Stimulated activated CD8-positive, alpha-beta memory T cell treated with anti-CD3 and anti-CD28 coated beads, Interleukin-4, amount 100 ng/mL, for 48 hours (primary cell): ENCODE data around the gene ZNF277.

ENCODE experiments used
- DNase-seq: peaks from one replicate; pipeline ENCODE4 v3.0.0-alpha.2; 2020

ZNF277 gene

DNA sequence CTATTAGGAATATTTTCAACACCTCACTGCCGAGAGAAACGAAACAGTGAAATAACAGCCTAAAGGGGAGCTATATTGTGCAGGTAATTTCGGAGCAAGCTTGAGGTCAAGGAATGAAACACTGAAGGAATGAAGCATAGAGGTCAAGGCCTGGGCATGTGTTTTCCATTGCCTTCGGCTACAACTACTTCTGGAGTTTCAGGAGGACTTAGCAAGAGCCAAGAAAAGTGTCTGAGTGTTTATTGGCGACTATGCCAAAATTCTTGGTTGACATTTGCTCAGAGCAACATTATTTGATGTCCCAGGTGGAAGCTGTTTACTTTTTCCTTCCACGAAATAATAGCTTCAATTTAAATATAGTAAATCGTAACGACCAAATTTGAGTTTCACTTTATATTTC lies 154.2 kb downstream of the ZNF277 start:
- no peak for DNase-seq

DNA sequence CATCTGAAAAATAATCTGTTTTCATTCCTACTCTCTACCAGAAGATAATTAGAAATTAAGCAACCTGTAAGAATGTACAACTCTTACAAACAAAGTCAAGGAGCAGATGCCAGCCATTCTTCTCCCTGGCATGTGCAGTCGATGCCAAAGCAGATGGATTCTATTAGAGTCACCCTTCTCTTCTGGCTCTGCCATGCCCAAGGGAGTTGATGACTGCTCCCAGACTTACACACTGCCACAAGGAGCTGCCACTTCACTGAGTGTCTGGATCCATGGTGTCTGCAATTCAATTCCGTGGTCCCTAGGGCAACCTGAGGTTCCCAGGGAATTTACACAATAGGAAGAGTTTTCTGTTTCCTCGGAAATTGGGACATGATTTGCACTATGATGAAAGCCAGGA lies 154.7 kb downstream of the ZNF277 start:
- no peak for DNase-seq

DNA sequence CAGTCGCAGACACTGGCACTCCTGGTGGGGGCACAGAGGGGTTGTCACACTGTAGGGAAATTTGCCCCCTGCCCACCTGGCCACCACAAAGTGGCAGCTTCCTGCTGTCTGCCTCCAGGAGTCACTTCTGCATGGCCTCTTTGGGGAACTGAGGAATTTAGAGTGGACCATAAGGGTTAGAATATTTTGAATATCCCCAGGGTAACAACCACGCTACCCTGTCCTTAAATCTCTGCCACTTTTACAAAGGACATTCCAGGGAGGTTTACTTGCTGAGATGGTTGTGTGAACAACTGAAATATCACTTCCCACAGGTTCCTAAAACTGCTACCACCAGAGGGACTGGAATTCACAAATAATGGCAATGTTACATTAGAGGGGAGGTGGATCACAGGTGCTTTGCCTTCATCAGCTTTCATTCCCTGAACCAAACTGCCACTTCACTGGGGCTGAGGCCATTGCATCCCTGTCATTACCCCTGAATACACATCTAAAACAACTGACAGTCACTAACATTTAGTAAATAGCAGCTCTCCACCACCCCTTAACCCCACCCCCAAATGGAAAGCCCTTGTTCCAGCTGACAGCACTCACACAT lies 155.7 kb downstream of the ZNF277 start:
- no peak for DNase-seq

DNA sequence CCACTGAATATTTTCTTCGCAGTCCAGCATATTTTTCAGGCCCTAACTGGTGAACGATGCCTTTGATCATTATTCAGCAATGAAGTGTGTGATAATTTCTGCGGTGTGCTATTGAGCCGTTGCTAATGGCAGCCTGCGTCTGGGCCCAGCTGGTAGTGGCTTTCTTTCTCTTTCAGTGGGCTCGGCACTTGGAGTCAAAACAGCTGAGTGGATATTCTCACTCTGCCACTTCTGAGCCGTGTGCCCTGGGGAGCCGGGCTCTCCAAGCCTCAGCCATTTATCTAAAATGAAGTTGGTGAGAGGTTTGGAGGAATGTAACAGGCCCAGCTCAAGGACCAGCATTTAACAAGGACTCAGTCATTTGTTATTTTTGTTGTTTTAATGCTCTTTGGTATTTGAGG lies 156.2 kb downstream of the ZNF277 start:
- DNase-seq, result no peak

DNA sequence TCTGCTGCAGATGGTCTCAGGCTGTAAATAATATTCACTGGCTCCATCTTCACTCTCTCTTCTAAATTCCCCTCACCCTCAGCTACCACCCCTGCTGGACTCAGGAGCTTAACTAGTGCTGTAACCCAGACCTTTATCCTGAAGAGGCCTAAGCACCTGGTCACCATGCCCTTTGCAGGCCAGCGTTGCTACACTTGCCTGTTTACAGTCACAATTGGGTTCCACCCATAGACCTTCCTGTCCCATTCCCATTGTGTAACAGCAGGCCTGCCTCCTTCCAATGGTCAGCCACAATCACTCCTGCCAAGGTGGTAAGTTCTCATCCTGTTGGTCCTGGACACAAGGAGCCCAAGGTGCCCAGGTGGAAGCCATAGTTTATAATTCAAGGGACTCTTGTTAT lies 157.9 kb downstream of the ZNF277 start:
- no peak for DNase-seq

DNA sequence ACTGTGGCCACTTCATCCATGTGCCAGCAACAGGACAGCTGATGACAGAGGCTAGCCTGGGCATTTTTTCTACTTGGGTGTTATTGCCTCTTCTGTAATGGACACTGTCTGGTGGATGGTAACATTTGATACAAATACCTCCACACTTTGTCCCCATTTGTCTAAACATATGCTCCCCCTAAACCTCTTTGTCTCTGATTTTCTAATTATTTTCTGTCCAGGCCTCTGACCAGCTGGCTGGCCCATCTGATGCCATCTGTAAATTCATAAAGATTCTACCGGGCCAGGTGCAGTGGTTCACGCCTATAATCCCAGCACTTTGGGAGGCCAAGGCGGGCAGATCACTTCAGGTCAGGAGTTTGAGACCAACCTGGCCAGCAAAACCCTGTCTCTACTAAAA lies 159.1 kb downstream of the ZNF277 start:
- DNase-seq, result no peak

DNA sequence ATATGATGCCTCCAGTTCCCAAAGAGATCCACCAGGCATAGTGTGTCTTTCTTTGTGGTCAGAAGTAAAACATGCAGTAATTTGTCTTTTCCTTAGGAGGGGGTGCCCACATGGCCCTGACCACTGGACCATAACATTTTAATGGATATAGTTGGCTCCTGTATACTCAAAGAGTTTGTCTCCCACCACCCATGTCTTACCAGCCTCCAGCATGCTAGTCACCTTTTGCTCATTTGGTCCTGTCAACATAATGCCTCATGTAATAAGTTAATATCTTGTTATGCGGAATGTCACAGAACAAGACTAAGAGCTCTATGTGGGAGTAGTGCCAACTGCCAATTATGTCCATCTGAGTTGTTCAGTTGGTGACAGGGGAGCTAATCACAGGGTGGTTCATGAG lies 160.4 kb downstream of the ZNF277 start:
- no peak for DNase-seq

DNA sequence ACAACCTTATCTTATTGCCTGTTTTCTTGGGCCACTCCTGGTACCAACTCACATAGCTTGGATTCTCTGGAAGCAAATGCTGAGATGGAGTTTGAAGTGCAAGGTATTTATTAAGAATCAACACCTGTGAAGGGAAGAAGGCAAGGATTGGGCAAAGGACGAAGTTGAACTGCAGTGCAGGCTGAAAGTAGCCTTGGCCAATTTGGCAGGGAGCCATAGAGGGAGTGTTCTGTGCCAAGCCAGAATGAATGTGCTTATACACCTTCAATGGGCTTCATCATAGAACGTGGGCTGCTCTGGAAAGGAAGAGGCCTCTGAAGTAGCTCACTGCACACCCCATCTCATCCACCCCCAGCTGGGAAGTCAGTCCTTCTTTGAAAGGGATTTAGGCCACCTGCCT lies 163.9 kb downstream of the ZNF277 start:
- DNase-seq, result no peak

DNA sequence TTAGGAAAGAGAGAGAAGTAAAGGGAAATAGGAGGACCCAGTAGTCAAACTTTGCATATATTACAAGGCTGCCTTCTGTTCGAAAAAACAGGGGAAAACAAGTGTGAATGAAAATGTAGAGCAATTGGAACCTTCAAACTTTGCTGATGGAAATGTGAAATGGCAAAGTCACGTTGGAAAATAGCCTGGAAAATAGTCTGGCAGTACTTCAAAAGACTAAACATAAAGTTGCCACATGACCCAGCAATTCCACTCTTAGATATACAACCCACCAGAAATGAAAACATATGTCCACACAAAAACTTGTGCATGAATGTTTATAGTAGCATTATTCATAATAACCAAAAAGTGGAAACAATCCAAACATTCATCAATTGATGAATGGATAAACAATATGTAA lies 165.2 kb downstream of the ZNF277 start:
- no peak for DNase-seq

DNA sequence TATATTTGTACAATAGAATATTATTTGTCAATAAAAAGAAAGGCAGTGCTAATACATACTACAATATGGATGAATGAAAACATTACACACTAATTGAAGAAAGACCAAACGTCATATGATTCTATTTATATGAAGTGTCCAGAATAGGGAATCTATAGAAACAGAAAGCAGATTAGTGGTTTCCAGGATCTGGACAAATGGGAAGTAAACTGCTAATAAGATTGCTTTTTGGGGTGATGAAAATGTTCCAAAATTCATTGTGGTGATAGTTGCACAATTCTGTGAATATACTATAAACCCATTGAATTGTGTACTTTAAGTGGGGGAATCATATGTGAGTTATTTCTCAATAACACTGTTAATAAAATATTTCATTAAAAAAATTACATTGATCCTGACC lies 165.6 kb downstream of the ZNF277 start:
- DNase-seq, result no peak

DNA sequence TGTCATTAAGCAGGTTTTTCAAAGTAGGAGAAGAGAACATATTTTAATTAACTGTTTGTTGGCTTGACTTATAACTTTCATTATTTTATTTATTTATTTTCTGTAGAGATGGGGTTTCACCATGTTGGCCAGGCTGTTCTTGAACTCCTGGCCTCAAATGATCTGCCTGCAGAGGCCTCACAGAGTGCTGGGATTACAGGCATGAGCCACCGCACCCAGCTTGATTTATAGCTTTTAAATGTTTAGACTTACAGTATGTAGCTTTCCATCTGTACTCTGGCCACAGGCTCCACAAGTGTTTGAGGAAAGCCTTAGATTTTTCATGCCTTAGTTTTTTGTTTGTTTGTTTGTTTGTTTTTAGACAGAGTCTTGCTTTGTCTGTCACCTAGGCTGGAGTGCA lies 171.1 kb downstream of the ZNF277 start:
- no peak for DNase-seq

DNA sequence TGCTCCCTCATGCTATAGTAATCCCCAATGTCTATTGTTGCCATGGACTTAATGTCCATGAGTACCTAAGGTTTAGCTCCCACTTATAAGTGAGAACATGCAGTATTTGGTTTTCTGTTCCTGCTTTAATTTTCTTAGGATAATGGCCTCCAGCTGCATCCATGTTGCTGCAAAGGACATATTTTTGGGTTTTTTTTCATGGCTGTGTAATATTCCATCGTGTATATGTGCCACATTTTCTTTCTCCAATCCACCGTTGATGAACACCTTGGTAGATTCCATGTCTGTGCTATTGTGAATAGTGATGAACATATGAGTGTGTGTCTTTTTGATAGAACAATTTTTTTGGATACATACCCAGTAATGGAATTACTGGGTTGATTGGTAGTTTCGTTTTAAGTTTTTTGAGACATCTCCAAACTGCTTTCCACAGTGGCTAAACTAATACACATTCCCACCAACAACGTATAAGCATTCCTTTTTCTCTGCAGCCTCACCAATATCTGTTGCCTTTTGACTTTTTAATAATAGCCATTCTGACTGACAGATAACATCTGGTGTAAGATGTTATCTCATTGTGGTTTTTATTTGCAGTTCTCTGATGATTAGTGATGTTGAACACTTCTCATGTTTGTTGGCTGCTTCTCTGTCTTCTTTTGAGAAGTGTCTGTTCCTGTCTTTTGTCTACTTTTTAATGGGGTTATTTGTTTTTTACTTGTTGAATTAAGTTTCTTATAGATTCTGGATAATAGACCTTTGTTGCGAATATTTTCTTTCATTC lies 175.0 kb downstream of the ZNF277 start:
- DNase-seq, result no peak

DNA sequence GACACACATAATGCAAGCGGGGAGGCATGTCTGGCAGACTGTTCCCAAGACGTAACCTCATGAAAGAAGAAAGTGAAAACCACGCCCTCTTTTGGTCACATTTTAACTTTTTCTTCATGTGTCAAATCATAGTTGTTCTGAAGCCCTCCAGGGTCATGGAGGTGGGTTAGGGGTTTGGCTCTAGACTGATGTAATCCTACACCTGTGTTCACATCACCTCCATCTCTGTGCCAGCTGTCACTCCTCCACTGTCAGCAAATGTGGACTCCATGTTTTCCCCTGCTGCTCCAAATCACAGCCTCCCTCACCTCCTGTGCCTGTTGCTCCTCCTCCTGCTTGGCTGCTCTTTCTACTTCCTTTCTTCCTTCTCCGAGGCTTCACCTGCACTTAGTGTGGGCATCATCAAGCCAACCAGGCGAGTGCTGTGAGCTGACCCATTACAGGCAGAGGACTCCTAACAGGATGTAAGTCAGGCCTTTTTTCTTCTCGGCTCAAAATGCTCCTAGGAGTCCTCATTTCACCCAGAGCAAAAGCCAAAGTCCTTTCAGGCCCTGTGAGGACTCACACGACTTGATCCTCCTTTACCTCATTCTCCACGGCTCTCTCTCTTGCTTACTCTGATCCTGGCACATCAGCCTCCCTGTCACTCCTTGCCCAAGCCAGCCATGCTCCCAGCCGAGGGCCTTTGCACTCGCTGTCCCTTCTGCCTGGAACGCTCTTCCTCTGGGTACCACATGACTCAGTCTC lies 177.3 kb downstream of the ZNF277 start:
- no peak for DNase-seq

DNA sequence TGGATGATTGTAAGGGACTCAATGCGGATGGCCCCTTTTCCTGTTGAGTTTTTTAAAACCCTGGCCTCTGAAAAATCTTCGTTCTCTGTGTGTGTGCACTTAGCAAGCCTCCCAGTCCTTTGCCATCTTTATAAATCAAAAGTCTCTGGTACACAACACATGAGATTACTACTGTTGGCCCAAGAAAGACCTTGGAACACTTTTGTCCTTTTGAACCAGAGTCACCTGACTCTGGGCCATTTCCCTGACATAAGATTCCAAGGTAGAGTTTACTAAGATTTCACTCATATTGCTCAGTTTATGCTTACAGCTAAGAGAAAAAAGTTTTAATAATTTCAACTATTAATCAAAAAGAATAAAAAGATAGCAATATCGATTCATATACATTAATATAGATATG lies 179.0 kb downstream of the ZNF277 start:
- no peak for DNase-seq

DNA sequence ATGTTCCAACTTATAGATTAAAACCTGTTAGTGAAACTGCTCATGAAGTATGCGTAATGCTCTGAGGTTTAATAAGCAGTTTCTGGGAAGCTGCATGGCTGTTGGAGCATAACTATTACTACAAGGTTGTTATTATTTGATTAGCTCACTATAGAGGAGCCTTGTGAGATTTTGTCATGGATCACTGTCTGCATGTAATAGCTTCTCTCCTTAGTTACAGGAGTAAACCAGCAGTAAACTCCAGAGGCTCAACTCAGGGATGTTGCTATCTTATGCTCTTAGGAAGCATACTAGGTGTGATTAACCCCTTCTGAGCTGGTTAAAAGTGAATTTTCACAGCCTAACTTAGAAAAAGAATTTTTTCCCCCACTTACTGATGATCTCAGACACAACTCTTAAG lies 180.1 kb downstream of the ZNF277 start:
- no peak for DNase-seq

DNA sequence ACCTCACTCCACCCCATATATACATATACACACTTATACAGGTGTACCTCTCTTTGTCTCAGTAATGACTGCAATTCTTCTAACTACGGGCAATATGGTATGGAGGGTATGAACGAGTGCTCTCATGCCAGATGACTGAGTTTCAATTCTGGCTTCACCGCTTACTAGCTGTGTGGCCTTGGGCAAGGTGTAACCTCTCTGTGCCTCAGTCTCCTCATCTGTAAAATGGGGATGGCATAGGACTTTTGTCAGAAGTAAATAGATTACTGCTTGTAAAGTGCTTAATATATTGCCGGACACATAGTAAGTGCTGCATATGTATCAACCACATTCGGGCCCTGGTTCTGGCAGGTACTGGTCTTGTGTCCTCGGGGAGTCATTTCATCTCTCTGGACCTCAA lies 183.7 kb downstream of the ZNF277 start:
- no peak for DNase-seq

DNA sequence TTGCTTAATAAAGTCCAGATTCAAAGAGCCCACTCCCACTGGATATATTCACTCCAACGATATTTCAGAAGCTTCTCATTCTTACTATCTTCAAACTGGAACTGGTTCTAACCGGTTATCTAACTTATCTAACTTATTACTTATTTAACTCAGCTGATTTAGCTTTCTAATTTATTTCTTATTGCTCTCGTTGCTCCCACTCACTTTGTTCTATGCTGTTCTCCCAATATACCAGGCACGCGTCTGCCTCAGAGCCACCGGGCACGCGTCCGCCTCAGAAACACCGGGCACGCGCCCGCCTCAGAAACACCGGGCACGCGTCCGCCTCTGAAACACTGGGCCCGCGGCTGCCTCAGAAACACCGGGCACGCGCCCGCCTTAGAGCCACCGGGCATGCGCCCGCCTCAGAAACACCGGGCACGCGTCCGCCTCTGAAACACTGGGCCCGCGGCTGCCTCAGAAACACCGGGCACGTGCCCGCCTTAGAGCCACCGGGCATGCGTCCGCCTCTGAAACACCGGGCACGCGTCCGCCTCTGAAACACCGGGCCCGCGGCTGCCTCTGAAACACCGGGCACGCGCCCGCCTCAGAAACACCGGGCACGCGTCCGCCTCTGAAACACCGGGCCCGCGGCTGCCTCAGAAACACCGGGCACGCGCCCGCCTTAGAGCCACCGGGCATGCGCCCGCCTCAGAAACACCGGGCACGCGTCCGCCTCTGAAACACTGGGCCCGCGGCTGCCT lies 184.8 kb downstream of the ZNF277 start:
- peak; percentile 53 for DNase-seq

DNA sequence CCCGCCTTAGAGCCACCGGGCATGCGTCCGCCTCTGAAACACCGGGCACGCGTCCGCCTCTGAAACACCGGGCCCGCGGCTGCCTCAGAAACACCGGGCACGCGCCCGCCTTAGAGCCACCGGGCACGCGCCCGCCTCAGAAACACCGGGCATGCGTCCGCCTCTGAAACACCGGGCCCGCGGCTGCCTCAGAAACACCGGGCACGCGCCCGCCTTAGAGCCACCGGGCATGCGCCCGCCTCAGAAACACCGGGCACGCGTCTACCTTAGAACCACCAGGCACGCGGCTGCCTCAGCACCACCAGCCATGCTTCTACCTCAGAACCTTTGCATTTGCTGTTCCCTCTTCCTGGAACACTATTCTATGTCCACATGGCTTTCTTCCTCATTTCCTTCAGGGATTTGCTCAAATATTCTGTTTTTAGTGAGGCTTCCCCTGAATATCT lies 185.4 kb downstream of the ZNF277 start:
- DNase-seq, result peak; percentile 75
